Measurements from ENCODE around the gene ADA. TPM values are rescaled to one million over a fixed set of nuclear protein-coding genes. Genes with fewer than 3 reads are reported as not detected.

Gene ADA
- total RNA-seq, 1 donor from 2014 or later: 10.0 TPM

DNA sequence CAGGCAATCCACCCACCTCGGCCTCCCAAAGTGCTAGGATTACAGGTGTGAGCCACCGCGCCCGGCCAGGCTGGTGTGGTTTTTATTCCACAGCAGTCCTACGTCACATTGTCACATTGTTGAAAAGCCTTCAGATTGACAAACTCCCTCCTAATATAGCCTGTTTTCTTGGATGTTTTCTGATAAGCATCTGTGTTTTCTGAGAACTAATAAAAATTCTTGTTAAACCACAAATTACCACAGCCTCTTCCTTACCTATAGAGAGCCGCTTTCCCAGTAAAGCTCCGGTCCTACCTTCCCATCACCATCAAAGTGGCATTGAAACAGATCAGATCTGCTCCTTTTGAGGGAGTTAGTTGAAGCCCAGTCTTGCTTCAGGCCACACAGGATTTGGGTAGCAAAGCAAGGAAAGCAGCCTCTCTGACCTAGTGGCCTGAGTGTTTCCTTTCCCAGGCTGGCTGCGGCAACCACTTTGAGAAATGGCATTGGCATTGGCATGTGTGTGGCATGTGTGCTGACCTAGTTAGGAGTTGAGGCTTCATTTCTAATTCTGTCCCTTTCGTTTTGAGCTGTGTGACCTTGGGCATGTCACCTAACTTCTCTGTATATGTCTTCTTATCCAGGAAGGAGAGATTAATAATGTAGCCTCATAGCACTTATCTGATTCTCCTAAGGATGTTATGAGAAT lies 70.8 kb downstream of the ADA start:
- DNase-seq (ENCODE audit: low read depth): no peak

DNA sequence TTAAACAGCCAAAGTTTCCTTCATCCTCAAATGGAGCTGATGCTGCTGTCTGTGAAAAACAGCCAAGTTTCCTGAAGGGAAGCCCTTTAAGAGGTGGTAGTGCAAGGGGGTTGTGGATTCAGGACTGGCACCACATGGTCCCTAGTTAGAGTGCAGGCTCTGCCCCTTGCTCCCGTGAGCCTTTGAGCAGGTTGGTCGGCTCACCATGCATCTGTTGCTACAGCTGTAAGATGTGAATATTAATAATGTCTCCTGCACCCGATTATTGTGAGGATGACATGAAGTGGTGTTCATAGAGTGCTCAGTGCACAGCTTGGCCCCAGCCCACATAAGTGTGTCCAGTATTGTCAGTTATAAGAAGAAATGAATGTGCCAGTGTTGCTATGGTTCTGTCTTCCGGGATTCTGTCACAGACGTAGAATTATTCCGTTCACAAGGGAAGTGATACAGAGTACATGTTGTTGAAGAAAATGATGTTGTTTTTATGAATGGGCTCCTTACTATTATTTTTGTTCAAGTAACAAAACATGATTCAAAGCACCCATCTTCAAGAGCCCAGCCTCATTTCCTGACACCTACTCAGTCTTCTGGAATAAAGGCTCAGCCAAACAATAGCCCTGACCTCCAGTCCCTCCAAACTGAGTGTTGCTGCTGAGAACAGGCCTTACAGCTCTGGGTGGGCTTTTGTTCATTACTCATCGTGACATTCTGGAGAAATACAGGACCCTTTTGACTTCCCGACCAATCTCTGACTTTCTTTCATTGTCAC lies 72.0 kb downstream of the ADA start:
- no peak for DNase-seq (ENCODE audit: low read depth)

DNA sequence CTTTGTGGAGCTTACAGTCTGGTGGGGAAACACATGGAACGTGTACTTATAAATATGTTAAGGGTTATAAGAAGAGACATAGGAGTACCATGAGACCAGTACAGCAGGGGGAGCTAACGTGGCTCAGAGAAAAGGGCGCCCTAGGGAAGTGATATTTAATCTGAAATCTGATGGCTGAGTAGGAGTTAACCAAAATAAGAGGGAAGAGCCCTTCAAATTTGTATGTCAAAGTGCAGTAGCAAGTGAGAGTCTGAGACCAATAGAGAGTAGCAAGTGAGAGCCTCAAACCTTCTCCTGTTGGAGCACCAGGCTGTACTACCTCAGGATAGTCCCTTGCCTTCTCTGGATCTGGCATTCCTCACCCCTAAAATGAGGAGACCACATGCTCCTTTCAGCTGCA lies 75.2 kb downstream of the ADA start:
- DNase-seq (ENCODE audit: low read depth): peak; percentile 28

DNA sequence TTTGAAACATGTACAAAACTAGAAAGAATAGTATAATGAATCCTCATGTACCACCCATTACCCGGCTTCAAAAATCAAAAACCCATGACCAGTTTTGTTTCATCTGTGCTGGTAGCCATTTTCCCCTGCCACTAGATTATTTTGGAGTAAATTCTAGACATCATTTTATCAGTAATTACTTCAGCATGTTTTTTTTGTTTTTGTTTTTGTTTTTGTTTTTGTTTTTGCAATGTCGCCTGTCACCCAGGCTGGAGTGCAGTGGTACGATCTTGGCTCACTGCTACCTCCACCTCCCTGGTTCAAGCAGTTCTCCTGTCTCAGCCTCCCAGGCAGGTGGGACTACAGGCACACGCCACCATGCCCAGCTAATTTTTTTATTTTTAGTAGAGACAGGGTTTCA lies 77.1 kb downstream of the ADA start:
- DNase-seq (ENCODE audit: low read depth): no peak

DNA sequence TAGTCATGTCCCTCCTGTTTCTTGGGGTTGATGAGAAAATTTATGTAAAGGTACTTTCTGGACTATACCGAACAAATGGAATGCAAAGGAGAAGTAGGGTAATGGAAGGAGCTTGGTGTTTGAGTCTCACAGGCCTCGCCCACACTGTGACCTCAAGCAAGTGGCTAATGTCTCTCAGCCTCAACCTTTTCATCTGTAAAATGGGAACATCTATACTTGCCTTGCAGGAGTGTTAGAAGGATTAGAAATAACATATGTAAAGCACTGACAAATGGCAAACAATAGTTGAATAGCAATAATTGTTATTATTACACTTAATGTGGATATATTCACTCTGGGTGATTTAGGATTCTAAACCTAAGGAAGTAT lies 78.0 kb downstream of the ADA start:
- no peak for DNase-seq (ENCODE audit: low read depth)

DNA sequence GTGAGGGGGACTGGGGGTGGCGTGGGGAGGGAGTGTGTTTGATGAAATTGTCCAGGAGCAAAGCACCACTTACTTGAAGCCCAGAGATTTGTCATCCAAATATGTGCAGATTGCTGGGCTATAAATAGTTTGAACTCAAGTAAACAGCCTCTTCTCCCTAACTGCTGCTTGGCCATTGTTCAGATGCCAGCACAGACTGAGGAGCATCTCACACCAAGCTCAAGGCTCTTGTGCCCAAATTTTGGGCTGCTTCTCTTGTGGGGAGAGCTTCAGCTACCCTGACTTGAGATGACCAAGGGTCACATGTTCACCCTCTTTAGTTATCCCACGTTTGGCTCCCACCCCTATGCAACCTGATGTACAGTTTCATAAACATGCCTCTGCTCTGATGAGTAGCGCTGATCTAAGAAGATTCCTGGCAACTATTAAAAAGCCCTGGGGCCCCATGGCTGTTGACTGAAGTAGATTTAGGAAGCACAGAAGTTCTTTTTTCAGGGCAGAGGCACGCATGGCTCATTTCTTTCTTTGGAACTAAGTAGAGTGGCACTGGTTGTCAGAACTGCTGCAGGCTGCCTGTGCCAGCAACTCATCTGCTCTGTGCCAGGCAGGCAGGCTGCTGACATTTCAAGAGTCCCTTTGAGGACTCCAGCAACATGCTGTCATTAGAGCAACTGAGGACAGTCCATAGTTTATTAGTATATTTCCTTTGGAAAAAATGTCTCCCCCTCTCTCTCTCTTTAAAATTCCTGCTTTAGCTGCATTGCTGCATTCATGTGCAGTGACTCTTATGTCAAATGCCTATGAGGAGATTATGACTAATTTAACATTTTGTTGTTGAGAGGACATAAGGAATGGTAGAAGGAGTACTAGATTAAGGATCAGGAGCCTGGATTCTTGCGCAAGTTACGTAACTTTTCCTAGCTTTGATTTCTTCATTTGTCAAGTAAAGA lies 78.7 kb downstream of the ADA start:
- DNase-seq (ENCODE audit: low read depth): peak; percentile 91

DNA sequence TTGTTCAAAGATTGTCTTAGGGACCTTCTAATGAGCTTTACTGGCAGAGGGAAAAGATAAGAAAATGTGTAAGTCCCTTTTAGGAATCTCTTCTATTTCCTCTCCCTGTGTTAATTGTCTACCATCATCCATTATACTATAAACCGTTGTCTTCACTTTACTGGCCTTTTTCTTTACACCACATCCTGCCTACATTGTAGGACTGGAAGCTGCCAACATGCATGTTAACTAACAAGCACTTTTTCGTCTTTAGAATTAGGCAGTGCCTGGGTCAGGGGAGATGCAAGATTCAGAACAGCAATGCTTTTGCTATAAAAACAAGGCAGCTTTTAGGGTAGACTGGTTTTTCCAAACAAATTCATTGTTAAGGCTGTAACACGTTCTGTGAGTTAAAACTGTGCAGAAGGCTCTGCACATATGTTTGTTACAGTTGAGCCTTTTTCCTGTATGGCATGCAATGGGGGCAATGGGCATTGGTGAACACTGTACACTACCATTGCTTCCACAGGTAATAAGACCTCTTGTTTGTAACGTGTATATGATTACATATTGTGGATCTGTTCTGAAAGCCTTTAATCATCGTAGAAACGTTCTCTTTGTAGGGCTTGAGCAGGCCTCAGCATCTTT lies 80.0 kb downstream of the ADA start:
- no peak for DNase-seq (ENCODE audit: low read depth)

DNA sequence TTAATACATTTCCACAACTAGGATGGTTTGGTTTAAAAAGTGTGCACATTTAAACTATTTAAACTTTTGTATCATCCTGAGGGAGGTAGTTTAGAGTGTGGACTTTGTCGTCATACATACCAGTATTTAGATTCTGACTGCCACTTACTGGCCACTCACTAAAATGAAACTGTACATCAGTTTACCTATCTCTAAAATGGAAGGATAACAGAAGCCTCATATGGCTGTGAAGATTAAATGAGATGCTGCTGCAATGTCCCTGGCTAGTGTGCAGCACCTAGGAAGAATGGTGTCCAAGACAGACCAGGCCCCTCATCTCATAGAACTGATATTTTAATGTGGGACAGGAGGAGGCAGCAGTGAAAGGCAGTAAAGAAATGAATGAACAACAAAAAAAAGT lies 81.1 kb downstream of the ADA start:
- no peak for DNase-seq (ENCODE audit: low read depth)

Other genes with a start within 250 kb of the ADA start
- gene TTPAL, start 175.8 kb downstream of the ADA start, total RNA-seq: 11.5 and 19.0 TPM in 2 replicates
- 87.8 and 93.4 TPM in 2 replicates for gene SERINC3, start 129.6 kb downstream of the ADA start, total RNA-seq
- gene PKIG, start 69.1 kb downstream of the ADA start, total RNA-seq: 29.0 and 34.4 TPM in 2 replicates
- gene CCN5, start 63.7 kb upstream of the ADA start, total RNA-seq: 0.10 TPM in 1 of 2 replicates, not detected in the other
- 2.1 and 4.6 TPM in 2 replicates for gene KCNK15, start 94.2 kb upstream of the ADA start, total RNA-seq
- 0.05 TPM in 1 of 2 replicates, not detected in the other for gene RIMS4, start 158.8 kb upstream of the ADA start, total RNA-seq
- 151 and 278 TPM in 2 replicates for gene YWHAB, start 234.0 kb upstream of the ADA start, total RNA-seq